ENCODE data around the gene DNAH10.
A peak's percentile ranks its signal among the peaks of the same experiment; 100 is the strongest.

The DNAH10 gene

DNA sequence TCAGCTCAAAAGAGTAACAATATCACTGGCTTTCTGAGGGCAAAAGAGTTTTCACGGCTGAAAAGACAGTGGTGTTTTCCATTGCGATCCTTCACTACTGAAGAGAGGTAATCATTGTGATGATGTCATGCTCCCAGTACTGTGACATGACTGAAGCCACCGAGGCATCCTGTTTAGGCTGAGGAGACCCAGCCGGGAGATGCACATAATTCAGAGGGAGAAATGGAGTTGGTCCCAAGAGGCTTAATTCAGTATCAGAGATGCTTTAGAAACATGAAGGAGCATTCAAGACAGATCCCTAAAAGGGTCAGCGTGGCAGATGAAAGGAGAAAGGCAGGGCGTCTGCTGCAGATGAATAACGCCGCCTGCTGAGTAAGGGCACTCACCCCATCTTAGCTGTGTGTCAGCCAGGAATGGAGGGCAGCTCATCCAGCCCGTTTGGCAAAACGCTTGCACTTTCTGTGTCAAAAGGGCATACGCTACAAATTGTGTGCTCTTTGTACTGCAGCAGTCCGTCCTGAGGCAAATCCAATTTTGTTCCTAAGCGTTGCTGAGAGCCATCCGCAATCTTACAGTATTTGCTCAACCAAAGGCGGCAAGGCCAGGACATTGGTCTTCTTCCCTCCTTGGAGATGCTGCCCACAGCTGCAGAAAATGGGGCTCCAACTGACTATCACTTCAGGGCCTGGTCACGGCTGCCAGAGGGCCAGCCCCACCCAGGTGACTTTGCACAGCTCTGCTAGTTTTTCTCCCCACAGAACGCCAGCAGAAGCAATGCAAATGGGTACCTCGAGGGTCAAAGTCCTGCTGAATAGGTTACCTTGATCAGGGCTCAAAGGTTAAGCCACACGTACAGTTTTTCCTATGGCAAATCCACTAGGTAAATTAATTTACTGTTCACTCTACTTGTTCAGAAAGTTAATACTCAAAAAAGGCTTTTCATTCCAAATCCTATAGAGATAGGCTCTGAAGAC, 187.0 kb downstream of the DNAH10 start:
- no peak for DNase-seq (ENCODE audit: low read depth in 2 of 2)

- no peak for DNase-seq (ENCODE audit: low read depth in 2 of 2)
Observed at GRCh38 chr12:123949770-123950165, 187.7 kb downstream of the DNAH10 start.

DNA sequence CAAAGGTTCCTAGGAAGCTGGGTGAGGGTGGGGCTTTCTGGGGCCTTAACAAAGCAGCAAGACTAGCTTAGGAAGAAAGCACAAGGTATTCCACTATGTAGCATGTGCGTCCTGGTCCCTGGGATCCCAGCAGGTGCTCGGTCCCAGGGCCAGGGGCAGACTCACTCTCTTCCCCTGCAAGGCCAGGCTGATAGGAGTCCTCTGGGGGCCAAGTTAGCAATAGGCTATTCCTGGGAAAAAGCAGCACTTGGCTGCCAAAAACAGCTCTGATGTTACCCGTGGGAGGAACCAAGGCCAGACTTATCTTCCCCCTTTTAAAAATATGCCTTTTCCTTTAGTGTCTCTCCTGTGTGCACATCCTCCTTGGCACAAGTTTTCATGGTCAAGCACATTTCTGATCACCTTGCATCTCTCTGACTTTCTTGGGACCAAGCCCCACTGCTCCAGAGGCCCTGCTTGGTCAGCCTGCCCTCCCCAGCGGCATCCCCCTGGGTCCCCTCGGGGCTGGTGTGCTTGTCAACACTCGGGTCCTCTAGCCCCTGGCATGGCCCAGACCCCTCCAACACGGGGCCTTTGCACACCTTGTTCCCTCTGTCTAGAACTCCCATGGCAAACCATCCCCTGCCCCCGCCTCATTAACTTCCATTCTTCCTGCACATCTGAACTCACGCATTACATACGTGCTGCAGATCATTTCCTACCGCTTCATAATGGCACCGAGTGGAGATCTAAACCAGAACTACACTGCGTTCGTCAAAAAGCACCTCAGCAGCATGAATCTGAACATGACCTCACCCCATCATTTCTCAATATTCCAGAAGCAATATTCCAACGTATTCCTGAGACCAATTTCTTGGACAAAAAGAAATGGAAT, 188.6 kb downstream of the DNAH10 start:
- no peak for DNase-seq (ENCODE audit: low read depth in 2 of 2)

GRCh38 chr12:123951467-123951866, 189.4 kb downstream of the DNAH10 start:
- DNase-seq (ENCODE audit: low read depth in 2 of 2), result no peak

DNA sequence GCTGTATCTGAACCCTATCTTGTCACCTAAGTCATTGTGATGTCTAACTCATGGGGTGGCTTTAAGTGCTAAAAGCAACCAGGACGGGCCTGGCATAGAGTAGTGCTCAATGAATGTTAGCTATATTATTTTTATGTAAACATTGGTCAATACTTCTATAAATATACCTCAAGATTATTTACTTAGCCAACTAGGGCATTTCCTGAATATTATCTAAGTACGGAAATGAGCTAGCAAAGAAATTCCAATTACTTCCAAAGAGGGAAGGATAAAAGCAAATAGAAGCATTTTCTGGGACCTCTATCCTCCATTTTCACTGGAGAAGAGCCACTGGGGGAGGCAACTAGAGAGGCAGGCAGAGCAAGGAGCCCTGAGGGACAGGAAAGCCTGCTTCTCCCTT, 189.9 kb downstream of the DNAH10 start:
- DNase-seq (ENCODE audit: low read depth in 2 of 2), result no peak

GRCh38 chr12:123954647-123955350, 192.7 kb downstream of the DNAH10 start:
- no peak for DNase-seq (ENCODE audit: low read depth in 2 of 2)

- DNase-seq (ENCODE audit: low read depth in 2 of 2), result no peak
Observed at GRCh38 chr12:123956249-123956648, 194.1 kb downstream of the DNAH10 start.

- no peak for DNase-seq (ENCODE audit: low read depth in 2 of 2)
Observed at GRCh38 chr12:123957196-123957595, 195.1 kb downstream of the DNAH10 start.

- no peak for DNase-seq (ENCODE audit: low read depth in 2 of 2)
Observed at GRCh38 chr12:123958462-123958861, 196.4 kb downstream of the DNAH10 start.

- DNase-seq (ENCODE audit: low read depth in 2 of 2), result no peak
Observed at GRCh38 chr12:123958876-123959275, 196.8 kb downstream of the DNAH10 start.

DNA sequence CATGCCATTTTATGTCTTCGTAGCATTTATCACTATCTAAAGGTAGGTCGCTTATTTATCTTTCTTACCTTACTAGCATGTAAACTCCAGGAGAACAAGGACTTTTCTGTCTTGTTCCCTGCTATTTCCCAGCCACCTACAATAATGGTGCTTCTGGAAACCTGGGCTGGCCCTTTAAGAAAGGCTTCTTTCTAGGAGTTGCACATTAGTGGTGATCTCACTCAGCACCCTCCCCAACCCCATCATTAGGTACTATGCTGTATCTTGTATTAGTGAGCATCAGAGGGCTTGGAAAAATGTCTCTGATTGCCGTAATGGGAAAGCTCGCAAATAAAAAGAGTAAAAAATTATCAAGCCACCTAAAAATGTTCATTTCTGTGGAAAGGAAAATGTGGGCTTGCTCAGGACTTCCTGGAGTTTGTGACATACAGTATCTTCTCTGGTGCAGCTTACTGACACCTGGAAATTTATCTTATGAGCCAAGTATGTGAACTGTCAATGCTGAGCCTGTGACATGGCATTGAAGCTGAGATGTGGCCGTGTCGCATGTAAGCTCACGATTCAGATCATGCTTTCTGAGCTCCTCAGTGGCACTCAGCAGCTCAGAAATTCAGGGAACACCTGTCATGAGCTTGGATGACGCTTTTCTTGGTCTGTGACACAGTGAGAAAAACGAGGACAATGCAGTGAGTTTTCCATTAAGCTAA, 198.1 kb downstream of the DNAH10 start:
- DNase-seq (ENCODE audit: low read depth in 2 of 2), result no peak

- no peak for DNase-seq (ENCODE audit: low read depth in 2 of 2)
Observed at GRCh38 chr12:123960856-123961255, 198.8 kb downstream of the DNAH10 start.

DNA sequence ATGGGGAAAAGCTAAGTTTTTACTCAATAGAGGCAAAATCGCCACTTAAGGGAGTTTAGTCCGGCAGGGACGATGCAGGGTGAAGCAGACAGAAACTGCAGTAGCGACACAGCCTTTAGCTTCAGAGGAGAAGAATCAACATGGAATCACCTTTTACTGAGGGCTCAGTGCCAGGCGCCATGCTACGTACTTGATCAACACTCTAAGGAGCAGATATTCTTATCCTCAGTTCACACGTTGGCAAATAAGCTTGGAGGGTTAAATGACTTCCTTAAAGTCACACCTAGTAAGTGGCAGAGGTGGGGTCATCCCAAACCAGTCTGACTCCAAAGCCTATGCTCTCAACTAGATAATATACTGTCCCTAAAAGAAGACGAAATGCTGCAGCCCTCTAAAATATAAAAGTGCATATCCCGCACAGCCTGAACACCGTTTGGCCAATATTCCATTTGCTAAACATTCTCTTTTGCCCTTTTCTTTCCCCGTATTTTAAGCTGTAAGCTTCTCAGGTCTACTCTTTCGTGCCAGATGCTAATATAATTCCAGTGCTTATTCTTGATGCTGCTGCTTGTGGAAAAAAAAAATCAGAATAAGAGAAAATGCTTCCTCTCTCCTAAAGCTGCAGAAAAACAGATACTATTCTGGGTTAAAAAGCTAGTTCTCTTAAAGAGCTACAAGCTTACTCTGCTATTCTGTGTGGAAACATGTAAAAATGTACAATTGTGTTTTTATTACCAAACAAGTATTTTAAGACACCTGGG, 199.7 kb downstream of the DNAH10 start:
- DNase-seq (ENCODE audit: low read depth in 2 of 2), result no peak

- DNase-seq (ENCODE audit: low read depth in 2 of 2), result no peak
Observed at GRCh38 chr12:123962513-123962912, 200.4 kb downstream of the DNAH10 start.

DNA sequence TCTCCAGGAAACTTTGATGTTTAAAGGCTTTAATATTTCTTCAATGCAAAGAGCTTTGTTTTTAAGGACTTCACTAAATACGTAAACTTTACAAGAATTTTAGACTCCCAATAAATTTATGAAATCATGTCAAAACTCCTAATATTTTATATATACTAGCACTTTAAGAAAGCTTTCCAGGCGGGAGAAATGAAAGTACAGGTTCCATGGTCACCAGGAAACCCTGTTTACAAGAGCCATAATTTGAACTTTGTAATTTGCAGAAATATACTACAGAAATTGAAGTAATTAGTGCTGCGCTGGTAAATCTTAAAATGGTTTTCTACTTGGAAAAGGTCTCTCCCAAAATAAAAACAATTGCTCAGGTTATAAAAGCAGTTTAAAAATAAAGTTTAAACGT, 201.7 kb downstream of the DNAH10 start:
- DNase-seq (ENCODE audit: low read depth in 2 of 2), result no peak

- DNase-seq (ENCODE audit: low read depth in 2 of 2), result no peak
Observed at GRCh38 chr12:123965382-123965781, 203.3 kb downstream of the DNAH10 start.

- peak; percentile 33 for DNase-seq (ENCODE audit: low read depth in 2 of 2)
Observed at GRCh38 chr12:123966596-123966995, 204.5 kb downstream of the DNAH10 start.

- DNase-seq (ENCODE audit: low read depth in 2 of 2), result no peak
Observed at GRCh38 chr12:123967121-123967586, 205.1 kb downstream of the DNAH10 start.

- no peak for DNase-seq (ENCODE audit: low read depth in 2 of 2)
Observed at GRCh38 chr12:123971449-123971769, 209.3 kb downstream of the DNAH10 start.

GRCh38 chr12:123971770-123972456, 209.8 kb downstream of the DNAH10 start:
- no peak for DNase-seq (ENCODE audit: low read depth in 2 of 2)

Data from fibroblast of skin of left quadriceps (primary cell).